GM15510 (cell line): ENCODE measurements around the gene CRYGN.

ENCODE experiments used
- POLR2A ChIP-seq: IDR thresholded peaks from 3 replicates; pipeline ENCODE4 v1.6.1; 2011; ENCODE audit warnings: borderline replicate concordance; ENCODE audit not compliant: insufficient read length; ENCODE audit errors: extremely low read depth

Gene CRYGN

DNA sequence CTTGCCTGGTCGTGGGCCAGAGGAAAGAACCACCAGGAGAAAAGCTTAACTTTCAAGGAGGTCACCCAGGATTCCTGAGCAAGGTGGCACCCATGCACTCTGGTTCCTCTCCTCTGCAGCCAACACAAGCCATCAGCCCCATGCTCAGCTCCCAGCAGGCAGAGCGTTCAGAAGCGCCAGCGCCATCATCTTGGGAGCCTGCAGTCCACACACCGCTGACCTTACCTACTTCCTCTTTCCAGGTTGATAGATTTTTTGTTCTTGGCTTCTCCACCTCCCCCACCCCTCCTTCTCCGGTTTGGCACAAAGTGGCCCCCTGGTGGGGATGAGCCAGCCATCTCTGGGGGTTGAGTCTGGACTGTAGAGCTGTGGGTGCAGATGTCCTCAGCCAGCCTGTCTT is 28.4 kb downstream of the CRYGN start:
- no peak for TF ChIP-seq POLR2A

DNA sequence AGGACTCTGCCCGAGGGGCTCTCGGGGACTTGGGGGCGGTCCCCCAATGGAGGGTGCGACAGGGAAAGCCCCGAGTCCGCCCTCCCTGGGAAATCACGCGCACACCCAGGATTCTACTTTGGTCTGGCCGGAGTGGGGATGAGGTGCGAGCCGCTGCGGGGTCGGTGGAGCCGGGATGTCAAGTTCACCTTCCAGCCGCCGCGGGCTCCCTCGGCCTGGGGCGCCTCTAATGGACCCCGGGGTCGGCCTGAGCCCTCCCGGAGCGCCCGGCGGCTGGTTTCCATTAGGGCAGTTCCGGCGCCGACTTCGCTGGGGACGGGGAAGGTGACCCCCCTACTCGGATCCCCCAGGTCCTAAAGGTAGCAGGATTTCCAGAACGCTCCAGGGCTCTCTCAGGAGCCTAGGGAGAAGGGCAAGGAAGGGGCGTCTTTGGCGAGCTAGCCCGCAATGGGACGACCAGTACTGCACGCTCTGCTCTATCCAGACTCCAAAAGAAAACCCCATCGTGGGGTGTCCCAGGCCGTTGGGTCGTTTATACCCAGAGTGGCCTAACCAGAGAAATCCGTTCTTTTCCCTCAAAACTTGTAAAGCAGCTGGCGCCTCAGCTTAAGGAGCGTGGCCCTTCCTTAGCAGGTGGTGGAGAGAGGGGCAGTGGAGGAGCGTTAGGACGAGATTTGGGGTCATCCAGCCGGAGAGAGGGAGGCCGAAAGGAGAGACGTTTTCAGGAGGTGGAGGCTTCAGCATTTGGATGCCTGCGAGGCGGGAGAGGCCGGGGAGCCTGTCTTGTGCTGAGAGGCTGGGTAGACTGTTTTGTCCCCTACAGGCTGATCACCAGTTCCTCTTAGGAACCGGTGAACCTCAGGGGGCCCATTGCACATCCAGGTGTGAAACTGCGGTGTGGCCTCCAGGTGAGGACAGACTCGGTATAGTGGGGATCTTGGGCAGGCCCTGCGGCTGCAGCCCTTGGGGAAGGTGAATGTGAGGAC is 29.2 kb downstream of the CRYGN start:
- TF ChIP-seq POLR2A = no peak

DNA sequence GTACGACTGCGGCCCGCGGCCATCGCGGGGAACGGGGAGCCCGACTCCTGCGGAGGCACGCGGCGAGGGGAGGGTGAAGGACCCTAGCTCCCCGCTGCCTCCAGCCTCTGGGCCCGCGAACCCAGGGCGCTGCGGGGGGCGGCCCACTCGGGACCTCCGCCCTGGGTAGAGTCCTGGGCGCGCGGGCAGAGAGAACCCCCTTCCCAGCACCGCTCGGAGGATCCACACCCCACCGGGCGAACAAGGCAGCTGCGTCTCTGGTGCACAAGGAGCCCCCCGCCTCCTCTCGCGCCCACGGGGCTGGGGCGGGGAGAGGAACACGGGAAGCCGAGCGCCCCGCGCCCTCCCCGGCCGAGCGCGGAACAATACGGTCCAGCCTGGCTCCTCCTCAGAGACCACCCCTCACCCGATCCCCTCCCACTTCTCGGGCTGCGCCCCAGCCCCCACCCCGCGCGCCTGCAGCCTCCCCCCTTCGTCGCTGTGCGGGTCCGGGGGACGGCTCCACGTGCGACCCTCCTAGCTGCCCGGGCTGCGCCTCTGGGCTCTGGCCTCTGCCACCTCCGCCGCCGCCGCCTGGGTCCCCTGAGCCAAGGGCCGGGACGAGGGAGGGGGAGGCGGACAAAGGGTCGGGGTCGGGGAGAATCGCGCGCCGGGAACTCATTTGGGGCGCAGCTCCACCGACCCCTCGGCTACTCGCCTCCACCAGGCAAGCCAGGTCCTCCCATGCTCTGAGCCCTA is 30.1 kb downstream of the CRYGN start, which contains the start of gene WDR86:
Gene WDR86, minus strand, starts transcription at position 372 of the 738 bp plus-strand sequence. CDS start 449 bp downstream, outside the sequence.
- no peak for TF ChIP-seq POLR2A

- no peak for TF ChIP-seq POLR2A
Observed at GRCh38 chr7:151408839-151409666, 30.9 kb downstream of the CRYGN start.

- no peak for TF ChIP-seq POLR2A
Observed at GRCh38 chr7:151408498-151408838, 31.5 kb downstream of the CRYGN start.

DNA sequence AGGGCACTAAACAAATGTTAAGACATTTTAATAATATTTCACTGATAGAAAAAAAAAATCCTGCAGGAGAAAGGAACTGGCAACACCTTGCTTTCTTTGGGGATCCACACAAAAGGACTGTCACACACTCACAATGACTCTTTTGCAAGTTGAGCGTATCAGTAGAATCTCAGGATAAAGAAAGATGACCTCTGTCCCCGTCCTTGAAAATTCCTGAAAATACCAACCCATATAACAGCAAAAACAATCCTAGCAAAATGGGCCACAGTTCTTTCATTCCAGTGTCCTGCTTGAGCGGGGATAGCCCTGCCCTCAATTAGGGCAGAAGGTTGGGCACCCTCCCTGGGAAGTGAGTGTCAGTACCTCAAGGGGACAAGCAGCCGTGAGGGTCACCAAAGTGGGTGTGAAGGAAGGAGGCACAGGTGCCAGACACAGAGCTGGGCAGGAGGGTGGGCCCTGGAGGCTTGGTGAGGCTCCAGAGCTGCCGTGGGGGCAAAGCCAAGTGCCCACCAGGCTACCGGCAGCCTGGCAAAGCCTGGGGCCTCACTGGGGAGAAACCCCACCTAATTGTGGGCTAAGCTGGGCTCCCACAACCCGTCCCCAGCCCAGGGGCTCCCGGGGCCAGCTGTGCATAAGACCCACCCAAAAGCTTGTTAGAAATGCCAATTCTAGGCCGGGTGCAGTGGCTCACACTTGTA is 32.9 kb downstream of the CRYGN start:
- no peak for TF ChIP-seq POLR2A

DNA sequence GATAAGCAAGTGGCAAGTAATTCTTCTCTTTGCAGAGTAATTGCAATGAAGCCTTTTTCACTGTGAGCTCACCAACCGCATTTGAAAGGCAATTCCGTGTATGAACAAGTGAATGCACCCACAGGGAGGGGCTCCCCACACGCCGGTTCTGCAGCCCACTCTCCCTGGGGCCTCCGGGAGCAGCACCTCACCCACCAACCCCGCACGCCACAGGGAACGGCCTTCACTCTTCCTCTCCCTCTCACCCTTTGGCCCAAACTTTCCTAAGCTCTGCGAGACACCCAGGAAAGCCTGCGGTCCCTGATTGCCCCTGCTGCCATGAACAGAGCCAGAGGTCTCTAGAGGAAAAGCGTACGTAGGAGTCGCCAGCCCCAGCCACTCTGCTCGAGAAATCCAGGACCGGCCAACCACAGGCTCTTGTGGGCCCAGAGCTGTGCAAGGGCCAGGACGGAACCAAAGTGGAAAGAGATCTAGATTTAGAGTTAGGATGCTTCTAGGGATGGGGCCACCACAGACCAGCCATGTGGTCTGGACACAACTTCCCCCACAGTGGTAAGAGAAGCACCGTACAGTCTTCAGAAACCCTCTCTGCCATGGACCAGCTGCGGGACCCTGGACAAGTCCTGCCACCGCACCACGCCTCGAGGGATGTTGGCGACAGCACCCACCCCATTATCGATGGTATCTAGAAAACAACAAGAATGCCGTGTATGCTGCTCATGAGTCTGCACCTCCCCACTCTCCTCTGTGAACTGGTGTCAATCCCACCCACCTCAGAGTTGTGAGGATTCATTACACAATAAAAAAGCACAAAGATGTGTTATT is 33.7 kb downstream of the CRYGN start:
- TF ChIP-seq POLR2A = no peak

DNA sequence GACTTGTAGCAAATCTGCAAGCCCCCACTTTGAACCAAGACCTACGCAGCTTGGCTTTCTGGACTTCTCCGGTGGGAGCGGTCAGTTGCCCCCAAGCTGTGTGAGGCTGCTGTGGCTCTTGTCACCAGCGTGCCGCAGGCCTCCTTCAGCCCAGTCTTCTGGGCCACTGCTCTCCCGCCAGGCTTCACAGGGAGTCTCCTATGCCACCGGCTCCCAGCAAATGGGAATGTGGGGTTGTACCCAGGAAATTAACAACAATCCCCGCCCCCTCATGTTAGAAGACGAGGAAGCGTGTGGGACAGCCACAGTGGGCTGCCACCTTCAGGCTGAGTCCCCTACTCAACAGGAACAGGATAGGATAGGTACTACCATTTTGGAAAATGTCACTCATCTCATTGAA is 34.4 kb downstream of the CRYGN start:
- TF ChIP-seq POLR2A = no peak

- TF ChIP-seq POLR2A = no peak
Observed at GRCh38 chr7:151405056-151405455, 34.9 kb downstream of the CRYGN start.

DNA sequence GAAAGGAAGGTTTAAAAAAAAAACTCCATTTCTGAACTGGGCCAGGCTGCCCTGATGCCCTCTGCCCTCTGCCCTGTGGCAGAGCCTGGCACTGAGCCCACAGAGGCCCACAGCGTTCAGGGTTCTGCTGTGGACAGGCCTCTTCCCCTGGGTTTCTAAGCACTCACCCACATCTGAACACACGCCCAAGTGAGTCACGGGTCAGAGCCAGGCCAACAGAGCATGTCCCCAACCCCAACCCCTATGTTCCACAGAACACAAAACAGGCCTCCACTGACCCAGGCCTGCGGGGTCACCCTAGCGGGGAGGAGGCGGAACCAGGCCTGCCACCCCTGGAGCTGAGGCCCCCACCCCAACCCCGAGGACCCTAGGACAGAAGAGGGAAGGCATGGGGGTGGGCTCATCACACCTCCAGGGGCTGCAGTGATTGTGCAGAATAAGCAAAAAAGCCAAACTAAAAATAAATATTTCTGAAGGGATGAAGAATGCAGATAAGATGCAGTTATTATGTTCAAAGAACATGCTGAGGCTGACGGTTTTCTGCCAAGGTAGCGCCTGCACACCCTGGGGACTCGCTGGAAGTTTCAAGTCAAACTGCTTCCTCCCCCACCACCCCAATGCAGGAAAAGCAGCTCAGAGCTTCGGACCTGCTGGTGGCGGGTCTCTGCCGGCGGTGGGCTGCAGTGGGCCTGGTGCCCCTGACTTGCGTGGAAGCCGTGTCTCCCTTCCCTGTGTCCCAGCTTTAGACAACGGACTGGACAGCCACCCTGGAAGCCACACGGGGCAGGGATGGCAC is 35.5 kb downstream of the CRYGN start:
- TF ChIP-seq POLR2A = no peak

DNA sequence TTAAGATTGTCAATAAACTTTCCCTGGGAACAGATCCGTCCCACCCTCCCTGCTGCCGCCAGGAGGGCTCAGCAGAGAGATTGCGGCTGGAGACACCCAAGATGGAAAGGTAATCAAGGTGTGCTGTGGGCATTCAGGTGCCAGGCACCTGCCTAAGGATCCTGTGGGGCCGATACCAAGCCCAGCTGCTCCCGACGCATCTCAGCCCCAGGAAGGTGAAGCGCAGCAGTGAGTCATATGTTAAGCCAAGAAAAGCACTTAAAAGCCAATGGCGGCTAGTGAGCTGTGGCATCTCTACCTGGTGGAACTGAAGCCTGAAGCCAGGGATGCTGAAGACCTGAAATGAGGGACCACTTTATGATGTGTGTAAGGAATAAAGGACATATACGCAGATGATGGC is 36.2 kb downstream of the CRYGN start:
- TF ChIP-seq POLR2A = no peak

- TF ChIP-seq POLR2A = no peak
Observed at GRCh38 chr7:151402029-151402835, 37.7 kb downstream of the CRYGN start.

DNA sequence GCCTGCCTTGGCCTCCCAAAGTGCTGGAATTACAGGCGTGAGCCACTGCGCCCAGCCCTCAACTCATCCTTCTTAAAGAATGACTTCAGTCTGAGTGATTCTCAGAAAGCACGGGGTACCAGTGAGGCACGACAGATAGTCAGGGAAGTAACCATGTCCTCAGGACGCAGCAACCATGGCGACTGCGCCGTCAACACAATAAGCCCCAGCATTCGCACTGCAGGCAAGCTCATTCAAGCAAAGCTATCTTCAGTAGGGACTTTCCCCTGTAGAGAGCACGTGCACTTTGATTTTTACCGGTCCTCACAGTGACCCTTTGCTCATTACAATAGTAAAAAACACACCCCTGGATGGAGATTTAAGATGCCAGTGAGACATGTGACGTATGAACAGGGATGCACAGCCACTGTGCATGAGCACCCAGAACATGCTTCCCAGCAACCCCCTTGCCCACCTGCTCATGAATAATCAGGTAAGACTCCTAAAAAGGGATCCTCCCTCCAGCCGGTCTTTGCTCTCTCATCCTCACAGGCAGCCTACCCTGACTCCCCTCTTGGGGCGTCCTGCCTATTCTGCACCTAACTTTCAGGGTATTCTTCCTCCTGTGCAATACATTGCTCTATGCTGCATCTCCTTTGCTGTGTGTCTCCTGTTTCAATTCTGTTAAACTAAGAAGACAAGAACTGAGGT is 39.2 kb downstream of the CRYGN start:
- no peak for TF ChIP-seq POLR2A
